Peyer's patch (tissue), 4 donors: ENCODE results near the gene KCNA10. TPM values are rescaled to one million over a fixed set of nuclear protein-coding genes. Genes with fewer than 3 reads are reported as not detected.

ENCODE experiments used
- DNase-seq, 3 donors: peaks; one replicate each; pipeline ENCODE4 v3.0.0-alpha.2; 2017 to 2019
- H3K27ac ChIP-seq, 4 donors: fragments of 200-600 bp; sonication (generic); one replicate each; pipeline ENCODE4 v1.5.1; 2016 to 2019
- H3K27me3 ChIP-seq, 2 donors: fragments of 200-600 bp; sonication (generic); one replicate each; pipeline ENCODE4 v1.5.1; 2019
- H3K36me3 ChIP-seq, 3 donors: fragments of 200-600 bp; sonication (generic); one replicate each; pipeline ENCODE4 v1.5.1; 2016 to 2019
- H3K4me1 ChIP-seq, 4 donors: fragments of 200-600 bp; sonication (generic); one replicate each; pipeline ENCODE4 v1.5.1; 2016 to 2019
- H3K4me3 ChIP-seq, 4 donors: fragments of 200-600 bp; sonication (generic); 1 replicate in 3 of 4; 2 replicates in 1 of 4; pipeline ENCODE4 v1.5.1; 2016 to 2019; ENCODE audit warnings: mild to moderate bottlenecking in 1 of 4
- H3K9me3 ChIP-seq, 4 donors: fragments of 200-600 bp; sonication (generic); one replicate each; pipeline ENCODE4 v1.5.1; 2016 to 2019; ENCODE audit warnings: mild to moderate bottlenecking in 1 of 4
- POLR2A ChIP-seq, 2 donors: fragments of 450-650 bp; IDR thresholded peaks; one replicate each; pipeline ENCODE4 v1.5.1; 2017; ENCODE audit warnings: antibody characterized with exemption in 2 of 2, mild to moderate bottlenecking in 2 of 2, moderate library complexity in 2 of 2
- total RNA-seq, 4 donors: library from RNA; depleted of rRNA; stranded (reverse); fragments of >200 nt; gene quantifications; one replicate each; pipeline ENCODE4 v1.1.0, GENCODE V29; 2016
- TF ChIP-seq, protein P1 (sequence below), 6 experiments: fragments of 450-650 bp in 4 of 6; fragments of 200-600 bp in 2 of 6; sonication (generic) in 1 of 6; IDR thresholded peaks; one replicate each; pipeline ENCODE4 v1.5.1; 2017 to 2019; ENCODE audit warnings: antibody characterized with exemption in 6 of 6, mild to moderate bottlenecking in 3 of 6, moderate library complexity in 1 of 6

Gene KCNA10
- total RNA-seq, 4 donors from 2014 or later: not detected

DNA sequence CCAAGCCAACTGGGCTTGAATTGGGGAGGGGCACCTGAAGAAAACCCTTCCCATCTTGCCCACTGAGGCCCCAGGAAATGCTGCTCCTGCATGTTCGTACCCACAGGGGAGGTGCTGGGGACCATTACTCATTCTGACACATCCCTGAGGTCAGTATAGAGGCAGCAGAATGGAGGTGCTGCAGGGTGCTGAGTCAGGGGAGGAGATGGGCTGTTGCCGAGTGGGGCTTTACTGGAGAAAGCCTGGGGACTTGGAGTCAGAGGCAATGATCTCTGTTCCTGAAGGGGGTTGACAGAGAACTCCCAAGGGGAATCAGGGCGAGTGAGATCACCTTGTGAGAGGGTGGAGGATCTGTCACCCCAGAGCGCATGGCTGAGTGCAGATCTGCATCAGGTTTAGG, 40.2 kb upstream of the KCNA10 start:
- peaks cover 0 to 5% of the 10 kb centered on the region in 2 donors for H3K27me3 ChIP-seq
- TF ChIP-seq, protein P1, sequence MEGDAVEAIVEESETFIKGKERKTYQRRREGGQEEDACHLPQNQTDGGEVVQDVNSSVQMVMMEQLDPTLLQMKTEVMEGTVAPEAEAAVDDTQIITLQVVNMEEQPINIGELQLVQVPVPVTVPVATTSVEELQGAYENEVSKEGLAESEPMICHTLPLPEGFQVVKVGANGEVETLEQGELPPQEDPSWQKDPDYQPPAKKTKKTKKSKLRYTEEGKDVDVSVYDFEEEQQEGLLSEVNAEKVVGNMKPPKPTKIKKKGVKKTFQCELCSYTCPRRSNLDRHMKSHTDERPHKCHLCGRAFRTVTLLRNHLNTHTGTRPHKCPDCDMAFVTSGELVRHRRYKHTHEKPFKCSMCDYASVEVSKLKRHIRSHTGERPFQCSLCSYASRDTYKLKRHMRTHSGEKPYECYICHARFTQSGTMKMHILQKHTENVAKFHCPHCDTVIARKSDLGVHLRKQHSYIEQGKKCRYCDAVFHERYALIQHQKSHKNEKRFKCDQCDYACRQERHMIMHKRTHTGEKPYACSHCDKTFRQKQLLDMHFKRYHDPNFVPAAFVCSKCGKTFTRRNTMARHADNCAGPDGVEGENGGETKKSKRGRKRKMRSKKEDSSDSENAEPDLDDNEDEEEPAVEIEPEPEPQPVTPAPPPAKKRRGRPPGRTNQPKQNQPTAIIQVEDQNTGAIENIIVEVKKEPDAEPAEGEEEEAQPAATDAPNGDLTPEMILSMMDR (IDR thresholded peaks at IDR 0.05): no peak
- no peak for TF ChIP-seq POLR2A (IDR thresholded peaks at IDR 0.05)
- DNase-seq: no peak

DNA sequence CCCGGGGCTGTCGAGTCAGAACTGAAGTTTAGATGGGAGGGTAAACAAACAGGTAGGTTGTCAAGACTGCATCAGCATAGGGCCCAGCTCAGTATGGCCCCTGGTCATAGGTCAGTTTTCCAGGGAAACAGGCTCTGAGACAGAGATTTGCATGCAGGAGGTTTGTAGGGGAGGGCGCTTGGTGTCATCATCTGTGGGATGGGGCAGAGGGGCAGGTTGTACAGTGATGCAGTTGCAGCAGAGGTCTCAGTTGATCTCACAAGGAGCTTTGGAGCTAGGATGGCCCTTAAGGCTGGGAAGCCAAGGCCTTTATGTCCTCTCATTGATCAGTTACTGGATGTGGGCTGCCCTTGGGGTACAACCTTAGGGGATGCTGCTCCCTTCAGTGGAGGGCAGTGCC, 38.5 kb upstream of the KCNA10 start:
- no peak overlapping the region for H3K27ac ChIP-seq
- no peak for TF ChIP-seq POLR2A (IDR thresholded peaks at IDR 0.05)
- TF ChIP-seq, protein P1 (IDR thresholded peaks at IDR 0.05): no peak
- H3K36me3 ChIP-seq: no peaks in the 10 kb centered on the region
- H3K4me3 ChIP-seq: no peak overlapping the region
- peaks cover 0 to 4% (median 0%) of the 10 kb centered on the region in 4 donors for H3K4me1 ChIP-seq
- no peaks in the 10 kb centered on the region for H3K9me3 ChIP-seq
- DNase-seq: no peak
- H3K27me3 ChIP-seq: peaks cover 0 to 5% of the 10 kb centered on the region in 2 donors

More for the DNA sequence above, 40.2 kb upstream of the KCNA10 start:
- no peak overlapping the region for H3K4me3 ChIP-seq
- no peaks in the 10 kb centered on the region for H3K36me3 ChIP-seq
- H3K27ac ChIP-seq: no peak overlapping the region
- no peaks in the 10 kb centered on the region for H3K9me3 ChIP-seq
- peaks cover 0 to 4% (median 0%) of the 10 kb centered on the region in 4 donors for H3K4me1 ChIP-seq

DNA sequence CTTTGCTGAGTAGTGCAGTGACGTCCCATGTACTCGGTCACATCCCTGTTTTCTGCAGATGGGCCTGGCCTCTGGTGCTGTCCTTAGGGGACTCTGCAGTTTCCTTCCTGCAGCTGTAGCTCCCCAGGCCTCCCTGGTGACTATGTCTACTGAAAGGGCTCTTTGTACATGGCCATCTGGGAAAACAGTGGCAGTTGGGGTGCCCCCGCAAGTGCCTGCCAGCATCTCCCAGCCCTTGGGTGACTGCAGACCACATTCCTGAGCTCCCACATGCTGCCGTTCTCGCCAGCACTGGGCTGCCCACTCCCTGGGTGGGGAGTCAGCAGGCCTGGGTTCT, 37.5 kb upstream of the KCNA10 start:
- no peak overlapping the region for H3K27ac ChIP-seq
- H3K9me3 ChIP-seq: no peaks in the 10 kb centered on the region
- no peaks in the 10 kb centered on the region for H3K36me3 ChIP-seq
- TF ChIP-seq, protein P1 (IDR thresholded peaks at IDR 0.05): no peak
- no peak for TF ChIP-seq POLR2A (IDR thresholded peaks at IDR 0.05)
- no peak for DNase-seq
- H3K4me3 ChIP-seq: no peak overlapping the region
- H3K27me3 ChIP-seq: peaks cover 0 to 5% of the 10 kb centered on the region in 2 donors
- peaks cover 0 to 4% (median 0%) of the 10 kb centered on the region in 4 donors for H3K4me1 ChIP-seq

DNA sequence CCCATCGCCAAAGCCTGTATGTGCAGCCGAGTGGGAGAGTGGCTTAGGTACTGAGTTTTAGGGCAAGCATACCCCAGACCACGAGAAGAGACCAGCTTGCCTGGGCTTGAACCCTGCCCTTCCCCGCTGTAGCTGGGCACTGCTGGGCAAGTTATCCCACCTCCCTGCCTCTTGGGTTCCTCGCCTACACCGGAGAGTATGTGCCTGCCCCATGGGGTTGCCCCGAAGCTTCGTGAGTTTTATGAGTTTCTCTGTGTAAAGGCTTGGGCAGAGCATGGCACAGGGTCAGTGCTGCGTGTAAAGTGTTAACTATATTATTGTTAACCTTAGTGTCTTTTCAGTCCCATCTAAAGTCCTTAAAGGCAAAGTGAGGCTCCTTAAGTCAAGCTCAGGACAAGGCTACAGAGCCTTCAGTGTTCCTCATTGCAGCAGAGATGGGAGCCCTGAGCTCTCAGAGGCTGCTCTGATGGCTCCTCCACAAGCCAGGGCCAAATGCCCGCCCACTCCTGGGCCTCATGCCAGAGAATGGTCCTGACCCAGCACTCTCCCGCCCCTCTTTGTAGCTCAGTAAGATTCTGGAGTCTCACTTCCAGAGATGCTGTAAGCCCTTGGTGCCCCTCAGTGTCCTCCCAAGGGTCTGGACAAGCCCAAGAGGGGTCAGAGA, 37.0 kb upstream of the KCNA10 start:
- H3K27ac ChIP-seq: no peak overlapping the region
- H3K4me3 ChIP-seq: peak overlapping the region in 3 of 4 donors; percentile 31 to 46 (median 44)

DNA sequence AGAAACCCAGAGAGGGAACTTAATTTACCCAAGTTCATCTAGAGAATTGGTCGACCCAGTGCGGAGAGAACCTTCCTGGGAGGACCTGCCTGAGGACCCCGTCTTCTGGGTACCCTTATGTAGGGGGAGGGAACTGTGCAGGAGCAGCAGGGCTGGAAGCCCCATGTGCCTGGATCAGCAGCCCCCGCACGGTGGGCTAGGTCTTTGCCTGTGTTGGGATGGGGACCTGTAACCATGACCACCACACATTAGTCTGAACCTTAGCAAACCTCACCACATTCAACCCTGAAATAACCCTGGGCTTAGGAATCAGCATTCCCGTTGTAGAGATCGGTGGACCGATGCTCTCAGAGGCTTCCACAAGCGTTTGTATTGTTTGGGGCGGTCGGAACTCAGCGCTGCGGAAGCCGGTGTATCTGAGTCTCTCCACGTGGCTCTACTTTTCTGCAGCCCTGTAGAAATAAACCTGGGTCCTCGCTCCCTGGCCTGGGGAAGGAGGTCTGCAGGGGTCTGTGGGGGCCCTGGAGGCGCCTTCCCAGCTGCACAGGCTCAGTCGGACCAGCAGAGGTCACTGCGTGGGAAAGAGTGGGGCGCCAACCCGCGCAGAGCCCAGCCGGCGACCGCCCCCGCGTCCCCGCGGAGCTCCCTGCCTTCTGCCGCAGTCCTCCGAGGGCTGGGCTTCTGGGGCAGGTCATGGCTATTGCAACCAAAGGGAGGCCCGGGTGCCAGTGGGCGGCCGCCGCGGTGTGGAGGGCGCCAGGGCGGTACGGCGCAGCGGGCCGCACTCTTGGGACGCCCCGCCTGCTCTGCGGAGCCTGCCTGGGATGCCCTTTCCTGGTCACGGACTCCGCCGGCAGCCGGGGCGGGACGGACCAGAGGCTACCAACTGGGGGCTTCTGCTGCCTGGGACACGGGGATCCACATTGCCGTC, 36.2 kb upstream of the KCNA10 start:
- TF ChIP-seq POLR2A (IDR thresholded peaks at IDR 0.05): no peak
- TF ChIP-seq, protein P1 (IDR thresholded peaks at IDR 0.05): peak; percentile 51 to 75 (median 58)
- Histone ChIP-seq H3K27ac (no peak overlapping the region), H3K4me3 (peak overlapping the region; percentile 31 to 49 (median 45)), H3K27me3 (peaks cover 0 to 5% of the 10 kb centered on the region in 2 donors), H3K9me3 (no peaks in the 10 kb centered on the region), H3K4me1 (peaks cover 0 to 4% (median 0%) of the 10 kb centered on the region in 4 donors), H3K36me3 (no peaks in the 10 kb centered on the region)
- peak; percentile 38 to 68 (median 65) for DNase-seq

More for the DNA sequence above, 37.0 kb upstream of the KCNA10 start:
- H3K36me3 ChIP-seq: no peaks in the 10 kb centered on the region
- TF ChIP-seq POLR2A (IDR thresholded peaks at IDR 0.05): no peak
- TF ChIP-seq, protein P1 (IDR thresholded peaks at IDR 0.05): no peak
- no peak for DNase-seq
- no peaks in the 10 kb centered on the region for H3K9me3 ChIP-seq
- peaks cover 0 to 4% (median 0%) of the 10 kb centered on the region in 4 donors for H3K4me1 ChIP-seq
- H3K27me3 ChIP-seq: peaks cover 0 to 5% of the 10 kb centered on the region in 2 donors
